ENCODE results near the gene XRCC4.

- TF ChIP-seq PRDM4 (tag by site-specific recombination; IDR thresholded peaks at IDR 0.05) = no peak
- TF ChIP-seq KLF1 (tag by site-specific recombination; IDR thresholded peaks at IDR 0.05) = no peak
- no peak for TF ChIP-seq ZNF76 (tag by site-specific recombination; IDR thresholded peaks at IDR 0.05; ENCODE audit: borderline replicate concordance, low read depth)
- no peak for TF ChIP-seq ZNF24 (tag by site-specific recombination; IDR thresholded peaks at IDR 0.05)
- no peak for TF ChIP-seq ZNF155 (tag by site-specific recombination; IDR thresholded peaks at IDR 0.05)
- TF ChIP-seq CTCF (tag by site-specific recombination; IDR thresholded peaks at IDR 0.05) = no peak
- TF ChIP-seq ZNF639 (tag by site-specific recombination; IDR thresholded peaks at IDR 0.05) = no peak
- TF ChIP-seq ATF2 (tag by site-specific recombination; IDR thresholded peaks at IDR 0.05; ENCODE audit: low read depth) = no peak
- TF ChIP-seq ZNF366 (tag by site-specific recombination; conservative IDR thresholded peaks at IDR 0.05) = no peak
- no peak for TF ChIP-seq KLF17 (tag by site-specific recombination; IDR thresholded peaks at IDR 0.05)
- no peak for TF ChIP-seq ZNF514 (tag by site-specific recombination; IDR thresholded peaks at IDR 0.05)
- no peak for TF ChIP-seq ZBTB49 (tag by site-specific recombination; IDR thresholded peaks at IDR 0.05; ENCODE audit: low read depth)
- TF ChIP-seq ZNF843 (tag by site-specific recombination; IDR thresholded peaks at IDR 0.05) = no peak
Observed at GRCh38 chr5:83118976-83119375, 41.6 kb downstream of the XRCC4 start.
